ENCODE results near the gene OLA1. TPM values are rescaled to one million over a fixed set of nuclear protein-coding genes. Genes with fewer than 3 reads are reported as not detected.

OLA1 gene
- total and polyA plus RNA-seq, 2 of the 13 experiments (the other 11 are each of a cell fraction or from before 2014, with no cell fraction given): 153 to 241 TPM

GRCh38 chr2:174023591-174024523, 224.5 kb downstream of the OLA1 start (continued):
- TF ChIP-seq ZKSCAN5 (CRISPR knock-in tag; IDR thresholded peaks at IDR 0.05) (peak; percentile 76), ZNF501 (CRISPR knock-in tag; IDR thresholded peaks at IDR 0.05) (no peak; the same call in 1 of the 2 replicates), GRHL1 (CRISPR knock-in tag; conservative IDR thresholded peaks at IDR 0.05) (no peak), ATF7 (IDR thresholded peaks at IDR 0.05) (peak; percentile 80), ATF7 (CRISPR knock-in tag; IDR thresholded peaks at IDR 0.05) (no peak; the same call in 1 of the 2 replicates), CREB1 (IDR thresholded peaks at IDR 0.05) (peak; percentile 87), CREB1 (CRISPR knock-in tag; IDR thresholded peaks at IDR 0.05) (peak; percentile 68), TAF1 (CRISPR knock-in tag; IDR thresholded peaks at IDR 0.05) (peak; percentile 20; the same call in 1 of the 2 replicates), MAZ (IDR thresholded peaks at IDR 0.05; ENCODE audit: borderline replicate concordance, low read depth, low read length) (no peak), MAZ (CRISPR knock-in tag; IDR thresholded peaks at IDR 0.05; ENCODE audit: low read depth) (peak; percentile 33; the same call in 1 of the 2 replicates), ZNF281 (CRISPR knock-in tag; IDR thresholded peaks at IDR 0.05; ENCODE audit: borderline replicate concordance) (peak; percentile 62; the same call in 1 of the 2 replicates), ZNF574 (CRISPR knock-in tag; IDR thresholded peaks at IDR 0.05) (peak; percentile 31; the same call in 1 of the 2 replicates), ZNF251 (CRISPR knock-in tag; IDR thresholded peaks at IDR 0.05) (no peak), ZNF280B (CRISPR knock-in tag; IDR thresholded peaks at IDR 0.05; ENCODE audit: borderline replicate concordance) (peak; percentile 54; the same call in 1 of the 2 replicates), ZNF552 (CRISPR knock-in tag; IDR thresholded peaks at IDR 0.05; ENCODE audit: borderline replicate concordance) (no peak)

Data from HepG2 (cell line).